GM19438 (cell line): ENCODE results near the gene OR14I1.
"Not testable (repeated sequence)": the region's sequence is repeated elsewhere in the genome, so short reads cannot be mapped to it uniquely, and the experiment has no call there.

ENCODE experiments used
- ATAC-seq: cut with Tn5 transposase; IDR thresholded peaks from one replicate; pipeline ENCODE4 v1.9.1; 2021; ENCODE audit warnings: low read depth; ENCODE audit not compliant: unreplicated experiment

OR14I1 gene

GRCh38 chr1:248688527-248689298 is 13.9 kb downstream of the OR14I1 start:
- ATAC-seq: peak; percentile 64

GRCh38 chr1:248686815-248687214 is 15.8 kb downstream of the OR14I1 start:
- ATAC-seq: peak; percentile 87

GRCh38 chr1:248681651-248682050 is 20.9 kb downstream of the OR14I1 start:
- no peak for ATAC-seq

GRCh38 chr1:248670003-248670402 is 32.6 kb downstream of the OR14I1 start:
- ATAC-seq: no peak

- peak; percentile 91 for ATAC-seq
Observed at GRCh38 chr1:248663453-248664328, 38.9 kb downstream of the OR14I1 start.

GRCh38 chr1:248656797-248657196 is 45.8 kb downstream of the OR14I1 start:
- ATAC-seq: not testable (repeated sequence)

- peak; percentile 50 for ATAC-seq
Observed at GRCh38 chr1:248655354-248655753, 47.2 kb downstream of the OR14I1 start, which contains the start of gene OR2T27. TSS of gene OR2T27 (minus strand) at chr1:248655528. CDS start at chr1:248650884, 4,644 bp downstream.
